ENCODE results near the gene L1CAM. TPM values are rescaled to one million over a fixed set of nuclear protein-coding genes. Genes with fewer than 3 reads are reported as not detected.

The L1CAM gene
- total RNA-seq, 8 experiments from 2014 or later = 0.87 to 147 (median 96.4) TPM

- no peak overlapping the region for H3K27ac ChIP-seq
- H3K4me3 ChIP-seq = no peak overlapping the region
- in situ Hi-C loops (cut with MboI; ENCODE audit: low pct_unique_long_range_greater_than_20kb in 2 of 9, low sequenced_read_pairs in 9 of 9, unreplicated experiment in 9 of 9) = no loop called here
- ATAC-seq (replicated peaks in 6 of 8) = no peak
- H3K4me1 ChIP-seq (replicated peaks in 1 of 2) = peaks cover 31 to 33% of the 10 kb centered on the region in 2 donors
- 49 to 93% (median 72%) methylated on average over 2 to 10 of the region's 26 CpGs; no CpG with 5 or more reads in 6 of the 10 experiments for WGBS, 10 experiments
Observed at GRCh38 chrX:153868576-153869472, 17.1 kb downstream of the L1CAM start.

GRCh38 chrX:153867671-153868070, 18.3 kb downstream of the L1CAM start:
- no peak overlapping the region for H3K27ac ChIP-seq
- peaks cover 20 to 21% of the 10 kb centered on the region in 2 donors for H3K4me1 ChIP-seq (replicated peaks in 1 of 2)
- 40 to 100% methylated on average over 1 of the region's 13 CpGs; no CpG with 5 or more reads in 8 of the 10 experiments for WGBS, 10 experiments
- in situ Hi-C loops (cut with MboI; ENCODE audit: low pct_unique_long_range_greater_than_20kb in 2 of 9, low sequenced_read_pairs in 9 of 9, unreplicated experiment in 9 of 9) = no loop called here
- H3K4me3 ChIP-seq = no peak overlapping the region
- ATAC-seq (replicated peaks in 6 of 8) = no peak

- Histone ChIP-seq H3K4me1 (replicated peaks in 1 of 2) (peaks cover 14 to 16% of the 10 kb centered on the region in 2 donors), H3K4me3 (no peak overlapping the region), H3K27ac (no peak overlapping the region)
- no peak for ATAC-seq (replicated peaks in 6 of 8)
- WGBS, 10 experiments = 60% methylated on average over 1 of the region's 9 CpGs; no CpG with 5 or more reads in 9 of the 10 experiments
- in situ Hi-C loops (cut with MboI; ENCODE audit: low pct_unique_long_range_greater_than_20kb in 2 of 9, low sequenced_read_pairs in 9 of 9, unreplicated experiment in 9 of 9) = no loop called here
Observed at GRCh38 chrX:153867139-153867538, 18.8 kb downstream of the L1CAM start.

GRCh38 chrX:153866302-153867019, 19.5 kb downstream of the L1CAM start:
- ATAC-seq (replicated peaks in 6 of 8) = no peak
- 0 to 100% (median 72%) methylated on average over 1 to 5 of the region's 22 CpGs; no CpG with 5 or more reads in 4 of the 10 experiments for WGBS, 10 experiments

GRCh38 chrX:153865685-153866084, 20.3 kb downstream of the L1CAM start:
- in situ Hi-C loops (cut with MboI; ENCODE audit: low pct_unique_long_range_greater_than_20kb in 2 of 9, low sequenced_read_pairs in 9 of 9, unreplicated experiment in 9 of 9) = no loop called here
- no peak overlapping the region for H3K4me3 ChIP-seq
- H3K27ac ChIP-seq = no peak overlapping the region
- H3K4me1 ChIP-seq (replicated peaks in 1 of 2) = peaks cover 2 to 4% of the 10 kb centered on the region in 2 donors
- WGBS, 10 experiments = 64 to 85% methylated on average over 3 to 5 of the region's 9 CpGs; no CpG with 5 or more reads in 8 of the 10 experiments
- no peak for ATAC-seq (replicated peaks in 6 of 8)

More at GRCh38 chrX:153866302-153867019, 19.5 kb downstream of the L1CAM start:
- peaks cover 8 to 10% of the 10 kb centered on the region in 2 donors for H3K4me1 ChIP-seq (replicated peaks in 1 of 2)
- no peak overlapping the region for H3K4me3 ChIP-seq
- H3K27ac ChIP-seq = no peak overlapping the region
- in situ Hi-C loops (cut with MboI; ENCODE audit: low pct_unique_long_range_greater_than_20kb in 2 of 9, low sequenced_read_pairs in 9 of 9, unreplicated experiment in 9 of 9) = no loop called here

- H3K27ac ChIP-seq = no peak overlapping the region
- WGBS, 10 experiments = no CpG with 5 or more reads among the region's 11 CpGs
Observed at GRCh38 chrX:153865321-153865580, 20.7 kb downstream of the L1CAM start.

GRCh38 chrX:153864561-153865320, 21.2 kb downstream of the L1CAM start:
- in situ Hi-C loops (cut with MboI; ENCODE audit: low pct_unique_long_range_greater_than_20kb in 2 of 9, low sequenced_read_pairs in 9 of 9, unreplicated experiment in 9 of 9) = no loop called here
- Histone ChIP-seq H3K27ac (no peak overlapping the region), H3K4me1 (replicated peaks in 1 of 2) (no peaks in the 10 kb centered on the region), H3K4me3 (no peak overlapping the region)
- 77% methylated on average over 5 of the region's 30 CpGs; no CpG with 5 or more reads in 9 of the 10 experiments for WGBS, 10 experiments
- ATAC-seq (replicated peaks in 6 of 8) = no peak

More at GRCh38 chrX:153865321-153865580, 20.7 kb downstream of the L1CAM start:
- in situ Hi-C loops (cut with MboI; ENCODE audit: low pct_unique_long_range_greater_than_20kb in 2 of 9, low sequenced_read_pairs in 9 of 9, unreplicated experiment in 9 of 9) = no loop called here
- no peak for ATAC-seq (replicated peaks in 6 of 8)
- Histone ChIP-seq H3K4me3 (no peak overlapping the region), H3K4me1 (replicated peaks in 1 of 2) (no peaks in the 10 kb centered on the region)

- Histone ChIP-seq H3K4me1 (replicated peaks in 1 of 2) (no peaks in the 10 kb centered on the region), H3K27ac (no peak overlapping the region), H3K4me3 (no peak overlapping the region)
- in situ Hi-C loops (cut with MboI; ENCODE audit: low pct_unique_long_range_greater_than_20kb in 2 of 9, low sequenced_read_pairs in 9 of 9, unreplicated experiment in 9 of 9) = no loop called here
- ATAC-seq (replicated peaks in 6 of 8) = no peak
- WGBS, 10 experiments = 53% methylated on average over 5 of the region's 10 CpGs; no CpG with 5 or more reads in 9 of the 10 experiments
Observed at GRCh38 chrX:153864101-153864500, 21.9 kb downstream of the L1CAM start.

- no CpG with 5 or more reads among the region's 28 CpGs for WGBS, 10 experiments
- no peaks in the 10 kb centered on the region for H3K4me1 ChIP-seq (replicated peaks in 1 of 2)
- H3K4me3 ChIP-seq = no peak overlapping the region
- no peak overlapping the region for H3K27ac ChIP-seq
- ATAC-seq (replicated peaks in 6 of 8) = peak in 1 of 8 experiments; percentile 7
- in situ Hi-C loops (cut with MboI; ENCODE audit: low pct_unique_long_range_greater_than_20kb in 2 of 9, low sequenced_read_pairs in 9 of 9, unreplicated experiment in 9 of 9) = no loop called here
Observed at GRCh38 chrX:153863251-153863991, 22.6 kb downstream of the L1CAM start.

- ATAC-seq (replicated peaks in 6 of 8) = peak in 4 of 8 experiments; percentile 14 to 54 (median 34)
Observed at GRCh38 chrX:153862369-153863250, 23.4 kb downstream of the L1CAM start.

GRCh38 chrX:153861733-153862310, 24.2 kb downstream of the L1CAM start:
- Histone ChIP-seq H3K4me1 (replicated peaks in 1 of 2) (no peaks in the 10 kb centered on the region), H3K27ac (no peak overlapping the region), H3K4me3 (no peak overlapping the region)
- ATAC-seq (replicated peaks in 6 of 8) = peak in 1 of 8 experiments; percentile 29
- 60% methylated on average over 1 of the region's 21 CpGs; no CpG with 5 or more reads in 9 of the 10 experiments for WGBS, 10 experiments
- in situ Hi-C loops (cut with MboI; ENCODE audit: low pct_unique_long_range_greater_than_20kb in 2 of 9, low sequenced_read_pairs in 9 of 9, unreplicated experiment in 9 of 9) = no loop called here

More at GRCh38 chrX:153862369-153863250, 23.4 kb downstream of the L1CAM start:
- H3K4me3 ChIP-seq = no peak overlapping the region
- no peak overlapping the region for H3K27ac ChIP-seq
- in situ Hi-C loops (cut with MboI; ENCODE audit: low pct_unique_long_range_greater_than_20kb in 2 of 9, low sequenced_read_pairs in 9 of 9, unreplicated experiment in 9 of 9) = no loop called here
- 52% methylated on average over 7 of the region's 22 CpGs; no CpG with 5 or more reads in 9 of the 10 experiments for WGBS, 10 experiments
- H3K4me1 ChIP-seq (replicated peaks in 1 of 2) = no peaks in the 10 kb centered on the region
